ENCODE results near the gene ST3GAL6. TPM values are rescaled to one million over a fixed set of nuclear protein-coding genes. Genes with fewer than 3 reads are reported as not detected.

Gene ST3GAL6
- total and polyA plus RNA-seq, 2 of the 13 experiments (the other 11 are each of a cell fraction or from before 2014, with no cell fraction given), result 17.5 to 23.2 TPM

GRCh38 chr3:98808071-98808470 is 44.9 kb downstream of the ST3GAL6 start (continued):
- TF ChIP-seq TSC22D2 (CRISPR knock-in tag; IDR thresholded peaks at IDR 0.05; ENCODE audit: borderline replicate concordance) (no peak), STAT5B (CRISPR knock-in tag; IDR thresholded peaks at IDR 0.05) (no peak), ZFYVE20 (CRISPR knock-in tag; IDR thresholded peaks at IDR 0.05; ENCODE audit: borderline replicate concordance, low read depth) (no peak), ZNF775 (CRISPR knock-in tag; IDR thresholded peaks at IDR 0.05; ENCODE audit: borderline replicate concordance) (no peak), MTERF4 (CRISPR knock-in tag; IDR thresholded peaks at IDR 0.05) (no peak), SP4 (CRISPR knock-in tag; IDR thresholded peaks at IDR 0.05) (no peak), NKX3-1 (CRISPR knock-in tag; IDR thresholded peaks at IDR 0.05) (no peak), ZNF333 (CRISPR knock-in tag; IDR thresholded peaks at IDR 0.05; ENCODE audit: borderline replicate concordance) (no peak), FOXO4 (CRISPR knock-in tag; conservative IDR thresholded peaks at IDR 0.05) (no peak), HCFC1 (IDR thresholded peaks at IDR 0.05; ENCODE audit: low read depth, low read length) (no peak), ZNF878 (CRISPR knock-in tag; IDR thresholded peaks at IDR 0.05) (no peak), ZNF281 (CRISPR knock-in tag; IDR thresholded peaks at IDR 0.05; ENCODE audit: borderline replicate concordance) (no peak)
